GM13977 (cell line): ENCODE results near the gene HIC1.
A peak's percentile ranks its signal among the peaks of the same experiment; 100 is the strongest.

ENCODE experiments used
- DNase-seq: peaks from one replicate; pipeline ENCODE4 v3.0.0; 2012; ENCODE audit warnings: low spot score
- in situ Hi-C: fragments of 300-500 bp; cut with MboI; formaldehyde crosslinking; loops from one replicate; pipeline ENCODE4 v1.12.0; 2022; ENCODE audit warnings: low sequenced_read_pairs, low pct_unique_long_range_greater_than_20kb, mixed read lengths, inconsistent platforms; ENCODE audit not compliant: unreplicated experiment
- TF ChIP-seq, protein P1 (sequence below): IDR thresholded peaks from 2 replicates; pipeline ENCODE4 v1.5.1; 2012; ENCODE audit warnings: mild to moderate bottlenecking, control low read depth; ENCODE audit not compliant: insufficient read depth; ENCODE audit errors: extremely low read depth, missing control alignments

The HIC1 gene

DNA sequence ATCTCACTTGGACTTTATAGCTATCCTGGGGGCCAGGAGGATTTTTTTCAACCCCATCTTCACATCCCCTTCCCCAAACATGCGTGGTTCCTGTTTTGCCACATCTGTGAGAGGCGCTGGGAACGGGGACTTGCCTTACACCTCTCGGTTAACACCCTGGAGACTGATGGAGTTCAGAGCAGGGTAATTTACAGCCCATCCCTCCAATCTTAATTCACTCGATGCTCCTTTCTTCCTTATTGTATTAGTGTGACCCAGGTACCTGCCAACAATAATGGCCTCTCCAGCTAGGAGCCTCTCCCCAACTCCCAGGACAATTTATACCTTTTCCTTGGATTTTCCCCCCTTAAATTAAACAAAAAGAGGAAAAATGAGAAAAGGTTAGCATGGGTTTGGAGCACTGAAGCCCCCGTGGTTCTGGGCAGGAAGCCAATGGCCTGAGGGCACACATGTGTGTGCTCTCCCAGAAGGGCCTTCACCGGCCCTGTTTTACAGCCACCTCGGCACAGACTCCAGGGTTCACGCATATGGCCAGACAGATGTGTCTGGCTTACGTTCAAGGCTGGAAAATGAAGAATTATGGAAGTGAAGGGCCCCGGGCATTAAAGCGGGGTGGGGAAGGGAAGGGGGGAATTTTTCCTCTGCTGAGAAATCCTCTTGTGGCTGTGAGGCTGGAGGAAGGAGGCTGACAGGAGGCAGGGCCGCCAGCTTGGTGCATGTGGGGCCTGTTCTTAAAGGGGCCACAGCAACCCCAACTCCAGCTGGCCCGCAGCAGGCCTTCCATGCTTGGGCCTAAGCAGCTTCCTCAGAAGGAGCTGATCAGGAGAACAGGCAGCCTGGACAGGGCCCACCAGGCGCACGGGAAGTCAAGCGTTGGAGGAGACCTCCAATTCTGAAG, 21.4 kb downstream of the HIC1 start:
- no peak for DNase-seq

DNA sequence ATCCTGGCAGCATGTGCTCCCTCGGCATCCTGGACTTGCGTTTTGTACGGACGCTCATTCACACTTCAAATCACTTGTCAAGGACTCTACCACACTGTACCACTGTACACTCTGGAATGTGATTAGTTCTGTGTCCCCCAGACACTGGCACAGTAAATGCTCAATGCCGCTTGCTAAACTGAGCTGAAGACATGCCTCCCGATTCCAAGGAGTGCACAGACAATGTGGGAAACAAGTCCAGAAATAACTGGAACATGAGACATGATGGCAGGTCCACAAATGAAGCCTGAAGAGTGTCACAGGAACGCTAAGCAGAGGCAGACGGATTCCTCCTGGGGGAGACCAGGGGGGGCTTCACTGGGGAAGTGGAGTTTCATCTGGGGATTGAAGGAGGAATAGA, 22.1 kb downstream of the HIC1 start:
- DNase-seq = no peak
- in situ Hi-C loops = no loop called here
- TF ChIP-seq, protein P1, sequence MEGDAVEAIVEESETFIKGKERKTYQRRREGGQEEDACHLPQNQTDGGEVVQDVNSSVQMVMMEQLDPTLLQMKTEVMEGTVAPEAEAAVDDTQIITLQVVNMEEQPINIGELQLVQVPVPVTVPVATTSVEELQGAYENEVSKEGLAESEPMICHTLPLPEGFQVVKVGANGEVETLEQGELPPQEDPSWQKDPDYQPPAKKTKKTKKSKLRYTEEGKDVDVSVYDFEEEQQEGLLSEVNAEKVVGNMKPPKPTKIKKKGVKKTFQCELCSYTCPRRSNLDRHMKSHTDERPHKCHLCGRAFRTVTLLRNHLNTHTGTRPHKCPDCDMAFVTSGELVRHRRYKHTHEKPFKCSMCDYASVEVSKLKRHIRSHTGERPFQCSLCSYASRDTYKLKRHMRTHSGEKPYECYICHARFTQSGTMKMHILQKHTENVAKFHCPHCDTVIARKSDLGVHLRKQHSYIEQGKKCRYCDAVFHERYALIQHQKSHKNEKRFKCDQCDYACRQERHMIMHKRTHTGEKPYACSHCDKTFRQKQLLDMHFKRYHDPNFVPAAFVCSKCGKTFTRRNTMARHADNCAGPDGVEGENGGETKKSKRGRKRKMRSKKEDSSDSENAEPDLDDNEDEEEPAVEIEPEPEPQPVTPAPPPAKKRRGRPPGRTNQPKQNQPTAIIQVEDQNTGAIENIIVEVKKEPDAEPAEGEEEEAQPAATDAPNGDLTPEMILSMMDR = no peak

More for the DNA sequence above, 21.4 kb downstream of the HIC1 start:
- TF ChIP-seq, protein P1 = no peak
- in situ Hi-C loops = no loop called here

DNA sequence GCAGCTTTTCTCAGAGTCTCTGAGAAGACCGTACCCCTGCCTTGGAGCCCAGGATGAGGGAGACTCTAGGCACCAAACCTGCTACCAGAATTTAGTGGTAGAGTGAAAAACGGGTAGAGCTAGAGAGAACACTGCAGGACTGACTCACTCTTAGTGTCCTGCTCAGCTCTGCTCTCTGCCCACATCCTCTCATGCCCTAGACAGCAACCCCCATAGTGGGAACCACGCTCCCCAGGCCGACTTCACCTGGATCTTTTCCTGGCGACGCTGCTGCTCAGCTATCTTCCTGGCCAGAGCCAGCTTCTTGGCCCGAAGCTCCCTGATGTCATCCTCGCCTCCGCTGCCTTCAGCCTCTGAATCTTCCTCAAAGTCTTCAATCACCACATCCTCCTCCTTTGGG, 26.7 kb downstream of the HIC1 start:
- TF ChIP-seq, protein P1 = no peak
- in situ Hi-C loops = no loop called here
- no peak for DNase-seq

DNA sequence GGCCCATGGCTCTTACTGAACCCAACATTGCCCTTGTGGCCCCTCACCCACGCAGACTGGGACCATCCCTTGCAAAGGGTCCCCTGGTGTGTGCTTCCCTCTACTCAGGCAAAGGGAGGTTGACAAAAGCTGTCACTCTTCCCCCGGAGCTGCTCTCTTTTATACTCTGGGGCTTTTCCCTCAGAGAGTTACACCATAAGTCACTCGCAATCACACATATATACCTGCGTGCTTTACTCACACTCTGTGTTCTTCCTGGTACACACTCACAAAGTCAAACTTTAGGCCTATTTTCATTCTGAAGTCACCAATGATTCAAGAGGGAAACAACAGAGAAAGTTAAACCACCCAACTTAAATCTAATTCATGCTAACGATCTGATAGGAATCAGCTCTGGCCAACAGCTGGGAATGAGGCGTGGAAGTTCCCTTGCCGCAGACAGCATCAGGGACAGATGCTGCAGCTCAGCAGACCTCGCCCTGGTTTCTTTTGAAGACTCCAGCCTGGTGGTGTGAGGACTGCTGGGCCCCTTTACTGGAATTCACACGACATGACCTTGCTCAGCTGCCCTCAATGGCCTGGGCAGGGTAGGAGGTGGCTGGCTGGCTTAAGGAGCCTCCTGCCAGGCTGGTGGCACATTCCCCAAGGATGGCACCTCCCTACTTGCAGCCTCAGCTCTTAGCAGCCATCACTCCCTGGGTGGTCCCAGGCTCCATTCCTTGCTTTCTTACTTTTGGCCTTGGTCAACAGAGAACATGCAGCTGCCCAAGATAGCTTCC, 27.3 kb downstream of the HIC1 start:
- TF ChIP-seq, protein P1 = no peak
- in situ Hi-C loops = no loop called here
- no peak for DNase-seq

DNA sequence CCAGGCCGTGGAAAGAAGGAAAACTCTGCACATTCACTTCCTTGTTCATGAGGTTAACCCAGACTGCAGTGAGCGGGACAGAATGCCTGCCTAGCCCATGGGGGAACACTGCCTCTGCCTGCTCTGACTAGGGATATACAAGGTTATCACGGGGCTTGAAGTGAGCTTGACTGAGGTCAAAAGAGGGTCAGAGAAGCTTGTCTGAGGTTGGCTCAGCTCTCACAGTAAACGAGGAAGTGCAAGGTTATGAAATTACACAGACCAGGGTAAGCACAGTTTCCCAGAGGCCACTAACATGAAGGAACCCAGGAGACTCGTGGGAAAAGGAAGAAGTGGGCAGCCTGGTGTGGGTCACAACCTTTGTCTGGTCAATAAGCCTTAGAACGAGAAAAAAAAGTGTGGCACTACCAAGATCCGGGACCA, 28.7 kb downstream of the HIC1 start:
- DNase-seq = peak; percentile 68
- in situ Hi-C loops = no loop called here
- TF ChIP-seq, protein P1 = peak; percentile 44

DNA sequence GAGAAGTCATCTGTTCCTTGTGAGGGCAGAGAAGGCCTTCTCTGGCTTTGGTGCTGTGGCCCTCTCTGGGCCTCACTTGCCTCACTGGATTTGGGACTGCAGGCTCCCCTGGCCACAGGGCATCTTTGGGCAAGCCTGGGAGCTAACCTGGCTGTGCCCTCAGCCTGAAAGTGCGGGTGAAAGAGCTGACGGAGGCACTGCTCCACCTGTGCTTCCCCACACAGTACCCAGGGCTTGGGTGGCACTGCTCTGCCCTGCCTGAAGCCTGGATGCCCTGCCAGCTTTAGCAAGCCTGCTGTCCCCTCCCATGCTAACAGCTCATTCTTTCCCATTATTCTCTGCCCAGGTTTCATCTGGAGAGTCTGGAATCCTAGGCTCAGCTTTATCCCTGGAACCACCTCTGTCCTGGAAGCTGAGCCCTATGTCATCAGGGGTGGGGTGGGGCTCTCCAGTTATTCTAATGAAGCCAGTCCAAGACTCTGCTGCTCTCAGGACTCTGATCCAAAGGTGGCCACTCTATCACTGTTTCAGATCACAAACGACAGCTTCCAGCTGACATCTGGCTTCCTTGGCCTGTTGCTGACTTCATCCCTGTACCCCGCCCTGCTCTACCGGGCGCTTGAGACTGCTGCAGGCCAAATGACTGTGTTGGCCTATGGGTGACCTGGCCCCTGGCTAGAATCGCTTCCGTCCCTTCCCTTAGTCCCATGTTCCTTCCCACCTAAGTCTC, 29.3 kb downstream of the HIC1 start:
- in situ Hi-C loops = no loop called here
- no peak for DNase-seq
- TF ChIP-seq, protein P1 = no peak
